ENCODE results near the gene UNC5CL. TPM values are rescaled to one million over a fixed set of nuclear protein-coding genes. Genes with fewer than 3 reads are reported as not detected.
A peak's percentile ranks its signal among the peaks of the same experiment; 100 is the strongest.

The UNC5CL gene
- total and polyA plus RNA-seq, 2 of the 8 experiments (the other 6 are each of a cell fraction or from before 2014, with no cell fraction given), result 1.3 to 1.7 TPM

- POLR2A ChIA-PET (ENCODE audit: partially characterized antibody), result interaction anchor here (1.0 kb wide), 1 partner anchor 32 kb away, joined by 3 read pairs; no protein-coding TSS in a partner anchor
- Histone ChIP-seq H2AFZ (ENCODE audit: low read length) (no peak overlapping the region), H3K56ac (replicated peaks; ENCODE audit: insufficient read length, low read depth, low read length) (no peak overlapping the region), H3K4me3 (ENCODE audit: extremely low read depth in 1 of 4, insufficient read depth in 2 of 4, low read depth in 3 of 4, low read length in 4 of 4) (no peak overlapping the region), H3K18ac (ENCODE audit: extremely low read depth, low read length) (peak overlapping the region; percentile 65; the same call in 1 of the 2 replicates), H2AK5ac (ENCODE audit: low read depth, low read length) (no peak overlapping the region), H4K8ac (ENCODE audit: extremely low read depth, insufficient read depth, low read length) (no peak overlapping the region), H3K14ac (ENCODE audit: insufficient read length) (no peak overlapping the region), H3K9ac (replicated peaks in 1 of 4; ENCODE audit: extremely low read depth in 1 of 4, low read depth in 3 of 4, low read length in 3 of 4) (no peak overlapping the region), H2BK5ac (ENCODE audit: low read depth, low read length) (no peak overlapping the region), H3K79me2 (ENCODE audit: control insufficient read depth in 1 of 2, insufficient read depth in 2 of 2, low read length in 2 of 2) (no peaks in the 10 kb centered on the region), H3K27me3 (replicated peaks in 1 of 4; ENCODE audit: control insufficient read depth in 3 of 4, extremely low read depth in 1 of 4, insufficient read depth in 3 of 4, low read length in 3 of 4) (no peaks in the 10 kb centered on the region; a peak in 2 of 7 replicates), H2BK120ac (replicated peaks; ENCODE audit: low read depth, low read length) (no peak overlapping the region), H3K36me3 (ENCODE audit: control insufficient read depth in 2 of 4, insufficient read depth in 4 of 4, low read length in 3 of 4) (no peaks in the 10 kb centered on the region), H4K91ac (replicated peaks; ENCODE audit: insufficient read length, low read length) (no peak overlapping the region), H4K5ac (ENCODE audit: insufficient read length, low read depth, low read length) (no peak overlapping the region), H2BK20ac (ENCODE audit: low read length) (no peak overlapping the region), H3K4ac (replicated peaks; ENCODE audit: insufficient read length, low read depth, low read length) (no peak overlapping the region), H3K4me1 (replicated peaks in 1 of 4; ENCODE audit: control insufficient read depth in 3 of 4, insufficient read depth in 4 of 4, low read length in 3 of 4) (peaks cover 12 to 32% (median 23%) of the 10 kb centered on the region in 4 experiments), H3K23me2 (ENCODE audit: low read depth, low read length) (no peaks in the 10 kb centered on the region), H3K9me3 (ENCODE audit: insufficient read depth in 2 of 2, low read depth in 1 of 2, low read length in 1 of 2) (no peaks in the 10 kb centered on the region), H2BK15ac (ENCODE audit: low read length) (no peak overlapping the region), H3K27ac (ENCODE audit: low read depth, low read length) (no peak overlapping the region), H4K20me1 (replicated peaks in 1 of 2; ENCODE audit: control insufficient read depth in 1 of 2, insufficient read depth in 2 of 2, low read length in 2 of 2) (no peaks in the 10 kb centered on the region), H2BK12ac (ENCODE audit: low read depth, low read length) (peak overlapping the region; percentile 96), H3K4me2 (ENCODE audit: insufficient read depth in 1 of 2, low read depth in 2 of 2, low read length in 2 of 2) (no peak overlapping the region), H3K23ac (ENCODE audit: insufficient read length) (no peak overlapping the region), H3K79me1 (ENCODE audit: low read depth, low read length) (no peaks in the 10 kb centered on the region)
- CTCF ChIA-PET (ENCODE audit: partially characterized antibody), result interaction anchor here (0.9 to 4.4 kb wide), 11 partner anchors 9 to 105 kb away, joined by 3 to 37 read pairs (median 4); no protein-coding TSS in a partner anchor
- FAIRE-seq (peak; percentile 60), DNase-seq (ENCODE audit: low read depth in 1 of 2, low spot score in 2 of 2) (peak; percentile 53 to 59)
- WGBS, 2 experiments (ENCODE audit: extremely low coverage in 1 of 2, insufficient coverage in 1 of 2, insufficient read length in 1 of 2, insufficient replicate concordance in 2 of 2, low coverage in 1 of 2, low lambda C conversion rate in 2 of 2, missing lambda C conversion rate in 1 of 2), result 64% methylated on average over 3 of the region's 3 CpGs; no CpG with 5 or more reads in 1 of the 2 experiments
- TF ChIP-seq CTCF (IDR thresholded peaks at IDR 0.05; ENCODE audit: control extremely low read depth in 1 of 3, insufficient read depth in 1 of 3, low read depth in 1 of 3, low read length in 3 of 3) (peak; percentile 58 to 83 (median 75)), CEBPB (IDR thresholded peaks at IDR 0.05; ENCODE audit: low read depth, low read length) (no peak), RAD21 (IDR thresholded peaks at IDR 0.05 in 1 of 2, conservative IDR thresholded peaks at IDR 0.05 in 1 of 2; ENCODE audit: low read depth in 2 of 2, low read length in 2 of 2) (peak; percentile 15 to 62; a peak in 3 of 4 replicates), BACH1 (IDR thresholded peaks at IDR 0.05; ENCODE audit: low read length) (peak; percentile 85), GABPA (IDR thresholded peaks at IDR 0.05; ENCODE audit: borderline replicate concordance, insufficient read depth, low read length) (no peak)
These were observed 39.5 kb downstream of the UNC5CL start for GRCh38 chr6:40999569-40999968.

All from H1 (cell line).